Hematopoietic multipotent progenitor cell (in vitro differentiated cells): ENCODE measurements around the gene DPP10. TPM values are rescaled to one million over a fixed set of nuclear protein-coding genes. Genes with fewer than 3 reads are reported as not detected.
"Not testable (repeated sequence)": the region's sequence is repeated elsewhere in the genome, so short reads cannot be mapped to it uniquely, and the experiment has no call there.

ENCODE experiments used
- DNase-seq, 3 donors: peaks; one replicate each; pipeline ENCODE4 v3.0.0-alpha.2; 2011 to 2015; ENCODE audit warnings: low read depth in 2 of 3, low spot score in 2 of 3
- total RNA-seq: library from RNA; depleted of rRNA; stranded (reverse); fragments of >200 nt; gene quantifications from one replicate; pipeline ENCODE4 v1.2.3, GENCODE V29; 2012

DPP10 gene
- total RNA-seq, 1 donor: 1.9 TPM

GRCh38 chr2:115369400-115369799, 927.0 kb downstream of the DPP10 start:
- DNase-seq: no peak

- DNase-seq: no peak
Measured at GRCh38 chr2:115374981-115375380, 932.5 kb downstream of the DPP10 start.

- no peak for DNase-seq
Measured at GRCh38 chr2:115384399-115384798, 942.0 kb downstream of the DPP10 start.

GRCh38 chr2:115386465-115386864, 944.0 kb downstream of the DPP10 start:
- DNase-seq: no peak

- no peak for DNase-seq
Measured at GRCh38 chr2:115389024-115389423, 946.6 kb downstream of the DPP10 start.

- DNase-seq: no peak
Measured at GRCh38 chr2:115389898-115390565, 947.6 kb downstream of the DPP10 start.

- DNase-seq: no peak
Measured at GRCh38 chr2:115396579-115396978, 954.1 kb downstream of the DPP10 start.

- DNase-seq: no peak
Measured at GRCh38 chr2:115400940-115401339, 958.5 kb downstream of the DPP10 start.

GRCh38 chr2:115412501-115412900, 970.1 kb downstream of the DPP10 start:
- DNase-seq: no peak

GRCh38 chr2:115413791-115414190, 971.4 kb downstream of the DPP10 start:
- DNase-seq: no peak

- DNase-seq: no peak
Measured at GRCh38 chr2:115414466-115414865, 972.0 kb downstream of the DPP10 start.

- no peak for DNase-seq
Measured at GRCh38 chr2:115422004-115422634, 979.7 kb downstream of the DPP10 start.

- no peak for DNase-seq
Measured at GRCh38 chr2:115427436-115427835, 985.0 kb downstream of the DPP10 start.

- not testable (repeated sequence) for DNase-seq
Measured at GRCh38 chr2:115440746-115441145, 998.3 kb downstream of the DPP10 start.

GRCh38 chr2:115443539-115444185, 1001.2 kb downstream of the DPP10 start:
- DNase-seq: no peak

GRCh38 chr2:115460008-115460407, 1017.6 kb downstream of the DPP10 start:
- DNase-seq: no peak

- no peak for DNase-seq
Measured at GRCh38 chr2:115480741-115481140, 1038.3 kb downstream of the DPP10 start.

GRCh38 chr2:115481842-115482241, 1039.4 kb downstream of the DPP10 start:
- DNase-seq: no peak

GRCh38 chr2:115483666-115484065, 1041.2 kb downstream of the DPP10 start:
- no peak for DNase-seq

GRCh38 chr2:115484486-115484885, 1042.0 kb downstream of the DPP10 start:
- DNase-seq: no peak

GRCh38 chr2:115484983-115485382, 1042.5 kb downstream of the DPP10 start:
- DNase-seq: no peak

- DNase-seq: no peak
Measured at GRCh38 chr2:115491186-115491793, 1048.8 kb downstream of the DPP10 start.
